Mononuclear cell (primary cell): ENCODE measurements around the gene IRS2. TPM values are rescaled to one million over a fixed set of nuclear protein-coding genes. Genes with fewer than 3 reads are reported as not detected.
A peak's percentile ranks its signal among the peaks of the same experiment; 100 is the strongest.

Experiments
- H3K27me3 ChIP-seq: 2 replicates; pipeline ENCODE4 v1.6.0; 2011; ENCODE audit warnings: low read length, control low read depth; ENCODE audit not compliant: insufficient read depth
- H3K4me1 ChIP-seq: 2 replicates; pipeline ENCODE4 v1.5.1; 2011; ENCODE audit warnings: mild to moderate bottlenecking, low read length, control low read depth; ENCODE audit not compliant: insufficient read depth
- H3K4me3 ChIP-seq: 2 replicates; pipeline ENCODE4 v1.5.1; 2011; ENCODE audit warnings: mild to moderate bottlenecking, low read length, moderate library complexity
- H3K9me3 ChIP-seq: 2 replicates; pipeline ENCODE4 v1.5.1; 2011; ENCODE audit warnings: low read depth, mild to moderate bottlenecking, control low read depth, low read length
- total RNA-seq: library from RNA; depleted of rRNA; stranded (reverse); fragments of >200 nt; gene quantifications from one replicate; pipeline ENCODE4 v1.2.3, GENCODE V29; 2012

Gene IRS2
- total RNA-seq, 1 donor: 48.1 TPM

DNA sequence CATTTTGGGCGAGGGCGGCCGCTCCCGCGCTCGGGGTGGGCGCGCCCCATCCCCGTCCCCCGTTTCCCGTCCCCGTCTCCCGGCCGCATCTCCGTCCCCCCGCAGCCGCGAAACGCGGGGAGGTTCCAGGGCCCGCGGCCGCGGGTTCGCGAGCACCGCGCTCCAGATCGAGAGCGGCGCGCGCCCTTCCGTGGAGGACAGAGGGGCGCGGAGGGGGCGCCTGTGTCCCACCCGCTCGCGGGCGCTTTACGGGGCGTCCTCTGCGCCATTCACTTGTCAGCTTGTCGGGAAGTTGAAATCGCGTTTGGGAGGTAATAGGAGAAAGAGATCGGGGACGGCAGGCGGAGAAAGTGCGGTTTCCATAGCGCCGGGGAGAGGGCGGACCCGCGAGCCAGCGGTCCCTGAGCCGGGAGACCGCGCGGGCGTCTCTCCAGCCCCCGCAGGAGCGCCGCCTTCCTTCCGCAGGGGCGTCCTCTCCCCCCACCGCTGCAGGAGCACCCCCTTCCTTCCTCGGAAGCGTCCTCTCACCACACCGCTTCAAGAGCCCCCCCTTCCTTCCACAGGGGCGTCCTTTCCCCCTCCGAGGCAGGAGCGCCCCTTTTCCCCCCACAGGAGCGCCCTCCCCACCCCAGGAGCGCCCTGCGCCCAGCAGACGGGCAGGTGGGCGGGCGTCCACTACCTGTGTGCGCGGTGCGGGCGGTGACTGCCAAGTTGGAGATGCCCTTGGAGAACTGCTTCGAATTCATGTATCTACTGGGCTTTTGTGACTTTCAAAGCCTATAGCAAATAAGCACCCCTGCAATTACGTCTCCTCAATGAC is 962 bp upstream of the IRS2 start:
- Histone ChIP-seq H3K4me3 (peak overlapping the region; percentile 64), H3K9me3 (no peaks in the 10 kb centered on the region), H3K27me3 (no peaks in the 10 kb centered on the region), H3K4me1 (peaks cover 41% of the 10 kb centered on the region)

DNA sequence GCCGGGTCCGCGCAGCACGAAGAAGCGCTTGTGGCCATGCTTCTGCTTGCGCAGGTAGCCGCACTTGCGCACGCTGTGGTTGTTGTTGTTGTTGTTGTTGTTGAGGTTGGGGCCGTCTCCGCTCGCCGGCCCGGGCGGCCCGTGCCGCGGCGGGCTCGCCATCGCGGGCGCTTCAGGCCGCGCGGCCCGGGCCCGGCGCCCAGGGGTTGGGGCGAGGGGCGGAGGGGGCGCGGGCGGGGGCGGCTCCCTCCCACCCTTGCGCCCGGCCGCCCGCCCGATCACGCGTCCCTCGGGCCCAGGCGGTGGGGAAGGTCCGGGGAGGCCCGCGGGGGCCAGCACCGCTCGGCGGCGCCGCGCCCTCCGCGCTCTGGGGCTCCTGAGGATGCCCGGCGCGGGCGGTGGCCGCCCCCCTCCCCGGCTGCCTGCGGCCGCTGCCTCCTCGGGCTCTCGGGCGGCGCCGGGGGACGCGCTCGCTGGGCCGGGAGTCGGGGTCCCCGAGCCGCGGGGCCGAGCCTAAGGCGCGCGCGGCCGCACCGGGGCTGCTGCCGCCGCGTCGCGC is 412 bp downstream of the IRS2 start:
- H3K27me3 ChIP-seq: no peaks in the 10 kb centered on the region
- peak overlapping the region; percentile 54 for H3K4me3 ChIP-seq
- H3K9me3 ChIP-seq: no peaks in the 10 kb centered on the region
- peaks cover 52% of the 10 kb centered on the region for H3K4me1 ChIP-seq

DNA sequence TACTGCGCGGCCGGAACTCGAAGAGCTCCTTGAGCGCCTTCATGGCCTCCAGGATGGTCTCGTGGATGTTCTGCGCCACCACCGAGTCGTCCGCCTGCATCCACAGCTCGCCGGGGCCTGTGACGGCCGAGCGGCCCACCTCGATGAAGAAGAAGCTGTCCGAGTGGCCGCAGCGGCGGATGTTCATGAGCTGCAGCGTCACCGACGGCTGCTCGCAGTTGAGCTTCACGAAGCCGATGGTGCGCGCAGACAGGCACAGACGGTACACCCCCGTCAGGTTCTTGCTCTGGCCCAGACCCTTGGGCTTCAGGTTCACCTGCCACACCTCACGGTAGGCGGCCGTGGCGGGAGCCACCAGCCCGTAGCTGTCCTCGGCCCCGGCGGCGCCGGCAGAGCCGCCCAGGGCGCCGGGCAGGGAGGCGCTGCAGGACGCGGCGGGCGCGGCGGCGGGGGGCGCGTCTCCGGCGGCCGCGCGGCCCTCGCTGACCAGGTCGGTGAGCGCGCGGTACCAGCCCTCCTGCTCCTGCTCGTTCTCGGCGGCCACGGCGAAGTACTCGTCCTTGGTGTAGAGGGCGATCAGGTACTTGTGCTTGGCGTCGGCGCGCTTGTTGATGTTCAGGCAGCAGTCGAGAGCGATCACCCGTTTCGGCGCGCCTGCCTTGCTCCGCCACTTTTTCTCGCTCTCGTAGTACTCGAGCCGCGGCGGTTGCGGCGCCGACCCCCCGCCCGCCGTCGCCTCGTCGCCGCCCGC is 1.1 kb downstream of the IRS2 start:
- no peaks in the 10 kb centered on the region for H3K27me3 ChIP-seq
- H3K4me3 ChIP-seq: peak overlapping the region; percentile 54
- peaks cover 56% of the 10 kb centered on the region for H3K4me1 ChIP-seq
- H3K9me3 ChIP-seq: no peaks in the 10 kb centered on the region

GRCh38 chr13:109784590-109785140 is 1.7 kb downstream of the IRS2 start:
- H3K4me1 ChIP-seq: peaks cover 59% of the 10 kb centered on the region
- H3K4me3 ChIP-seq: peak overlapping the region; percentile 54
- no peaks in the 10 kb centered on the region for H3K9me3 ChIP-seq
- H3K27me3 ChIP-seq: no peaks in the 10 kb centered on the region

- Histone ChIP-seq H3K4me1 (peaks cover 61% of the 10 kb centered on the region), H3K27me3 (no peaks in the 10 kb centered on the region), H3K4me3 (peak overlapping the region; percentile 22), H3K9me3 (no peaks in the 10 kb centered on the region)
Measured at GRCh38 chr13:109783815-109784589, 2.4 kb downstream of the IRS2 start.

DNA sequence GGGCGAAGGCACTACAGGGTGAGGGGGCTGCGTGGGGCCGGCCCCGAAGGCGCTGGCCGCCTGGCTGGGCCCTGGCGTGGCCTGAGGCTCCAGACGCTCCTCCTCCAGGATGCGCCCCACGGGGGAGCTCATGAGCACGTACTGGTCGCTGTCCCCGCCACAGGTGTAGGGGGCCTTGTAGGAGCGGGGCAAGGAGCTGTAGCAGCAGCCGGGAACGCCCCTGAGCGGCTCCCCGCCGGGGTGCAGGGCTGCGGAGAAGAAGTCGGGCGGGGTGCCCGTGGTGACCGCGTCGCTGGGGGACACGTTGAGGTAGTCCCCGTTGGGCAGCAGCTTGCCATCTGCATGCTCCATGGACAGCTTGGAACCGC is 3.0 kb downstream of the IRS2 start:
- Histone ChIP-seq H3K27me3 (no peaks in the 10 kb centered on the region), H3K4me1 (peaks cover 60% of the 10 kb centered on the region), H3K9me3 (no peaks in the 10 kb centered on the region), H3K4me3 (no peak overlapping the region)

DNA sequence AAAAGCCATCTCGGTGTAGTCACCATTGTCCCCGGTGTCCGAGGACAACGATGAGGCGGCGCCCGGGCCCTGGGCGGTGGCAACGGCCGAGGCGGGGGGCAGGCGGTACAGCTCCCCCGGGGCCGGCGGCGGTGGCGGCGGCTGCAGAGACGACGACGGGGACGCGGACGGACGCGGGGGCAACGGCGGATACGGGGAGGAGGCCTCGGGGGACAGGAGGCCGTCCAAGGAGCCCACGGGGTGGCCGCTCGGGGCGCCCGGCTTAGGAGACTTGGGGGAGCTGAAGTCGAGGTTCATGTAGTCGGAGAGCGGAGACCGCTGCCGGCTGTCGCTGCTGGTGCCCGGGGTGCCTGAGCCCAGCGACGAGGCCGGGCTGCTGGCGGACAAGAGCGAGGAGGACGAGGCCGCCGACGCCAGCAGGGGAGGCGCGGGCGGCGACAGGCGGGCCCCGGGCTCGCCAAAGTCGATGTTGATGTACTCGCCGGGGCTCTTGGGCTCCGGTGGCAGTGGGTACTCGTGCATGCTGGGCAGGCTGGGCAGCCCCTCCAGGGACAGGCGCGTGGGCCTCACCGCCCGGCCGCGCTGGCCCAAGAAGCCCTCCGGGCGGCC is 3.5 kb downstream of the IRS2 start:
- H3K9me3 ChIP-seq: no peaks in the 10 kb centered on the region
- no peaks in the 10 kb centered on the region for H3K27me3 ChIP-seq
- peaks cover 61% of the 10 kb centered on the region for H3K4me1 ChIP-seq
- H3K4me3 ChIP-seq: no peak overlapping the region

GRCh38 chr13:109782066-109782822 is 4.1 kb downstream of the IRS2 start:
- Histone ChIP-seq H3K27me3 (no peaks in the 10 kb centered on the region), H3K9me3 (no peaks in the 10 kb centered on the region), H3K4me1 (peaks cover 57% of the 10 kb centered on the region), H3K4me3 (no peak overlapping the region)

DNA sequence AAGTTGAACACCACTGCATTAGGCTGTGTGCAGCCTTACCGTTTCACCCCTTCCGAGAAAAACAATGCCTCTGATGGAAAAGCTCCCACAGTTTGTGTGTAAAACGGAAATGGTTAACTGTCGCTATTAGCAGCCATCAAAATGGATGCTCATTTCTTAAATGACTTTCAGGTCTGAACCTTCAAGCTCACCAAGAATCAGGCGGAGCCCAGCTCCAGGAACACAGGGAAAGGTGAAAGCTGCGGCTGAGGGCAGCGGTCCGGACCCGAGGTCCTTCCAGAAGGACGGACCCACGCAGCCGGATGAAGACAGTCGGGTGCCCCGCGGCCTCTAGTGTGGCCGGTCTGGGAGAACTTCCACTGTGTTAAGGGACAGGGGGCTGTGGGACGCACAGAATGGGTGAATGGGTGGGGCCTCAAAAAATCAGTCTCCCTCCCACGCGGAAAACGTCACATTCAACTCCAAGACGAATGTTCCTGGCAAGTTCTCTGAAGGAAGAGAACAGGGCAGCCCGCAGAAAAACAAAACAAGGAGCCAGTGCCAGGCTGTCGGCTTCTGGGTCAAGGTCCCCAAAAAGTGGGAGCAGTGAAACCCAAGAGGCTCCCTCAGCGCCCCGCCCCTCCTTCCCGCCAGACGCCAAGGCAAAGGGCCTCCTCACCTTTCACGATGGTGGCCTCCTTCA is 4.9 kb downstream of the IRS2 start:
- H3K9me3 ChIP-seq: no peaks in the 10 kb centered on the region
- peak overlapping the region; percentile 7 for H3K4me3 ChIP-seq
- no peaks in the 10 kb centered on the region for H3K27me3 ChIP-seq
- peaks cover 61% of the 10 kb centered on the region for H3K4me1 ChIP-seq

DNA sequence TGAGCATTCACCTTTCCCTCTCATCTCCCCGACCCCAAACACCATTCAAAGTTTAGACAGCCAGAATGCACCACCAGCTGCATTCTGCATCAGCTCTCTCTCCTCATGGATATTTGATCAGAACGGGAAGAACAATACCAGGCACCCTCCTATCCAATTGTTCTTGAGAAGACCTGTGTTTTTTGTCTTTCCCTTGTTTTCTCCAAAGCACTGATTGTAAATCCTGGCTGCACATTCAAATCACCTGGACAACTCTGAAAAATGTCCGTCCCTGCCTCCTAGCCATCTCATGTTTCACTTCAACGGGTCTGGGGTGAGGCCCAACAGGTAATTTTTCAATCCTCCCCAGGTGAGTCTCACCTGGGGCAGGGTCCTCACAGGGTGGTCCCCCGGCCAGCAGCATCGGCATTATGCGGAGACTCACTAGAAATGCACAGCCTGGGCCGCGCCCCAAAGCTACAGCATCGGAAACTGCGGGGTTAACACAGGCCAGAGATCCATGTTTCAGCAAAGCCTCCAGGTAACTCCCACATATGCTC is 5.5 kb downstream of the IRS2 start:
- Histone ChIP-seq H3K4me3 (peak overlapping the region; percentile 7), H3K9me3 (no peaks in the 10 kb centered on the region), H3K27me3 (no peaks in the 10 kb centered on the region), H3K4me1 (peaks cover 61% of the 10 kb centered on the region)

DNA sequence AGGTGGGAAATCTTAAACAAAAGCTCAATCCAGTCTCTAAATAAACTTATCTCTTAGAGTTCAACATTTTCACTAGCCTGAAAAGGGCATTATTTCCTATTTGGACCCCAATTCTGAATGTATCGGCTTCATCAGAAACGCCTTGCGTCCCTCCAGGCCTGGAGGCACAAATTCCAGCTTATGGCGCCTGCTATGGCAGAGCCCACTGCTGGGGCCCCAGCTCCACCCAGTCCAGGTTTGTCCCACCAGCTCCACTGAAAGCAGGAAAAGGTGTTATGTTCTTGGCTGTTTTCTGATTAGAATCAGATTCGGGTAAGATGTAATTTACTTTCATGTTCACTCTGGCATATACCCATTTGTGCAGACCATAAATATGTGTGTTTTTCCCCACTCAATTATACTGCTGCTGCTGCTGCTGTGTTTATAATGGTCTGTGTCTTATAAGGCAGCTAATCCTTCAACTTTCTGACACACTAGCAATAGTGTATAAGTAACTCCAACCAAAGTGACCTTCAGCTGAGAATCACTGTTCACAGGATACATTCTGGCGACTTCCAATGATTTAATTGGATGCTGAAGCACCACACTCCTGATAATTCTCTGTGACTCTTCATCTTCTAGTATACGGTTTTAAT is 6.4 kb downstream of the IRS2 start:
- Histone ChIP-seq H3K9me3 (no peaks in the 10 kb centered on the region), H3K4me3 (peak overlapping the region; percentile 7), H3K27me3 (no peaks in the 10 kb centered on the region), H3K4me1 (peaks cover 58% of the 10 kb centered on the region)

DNA sequence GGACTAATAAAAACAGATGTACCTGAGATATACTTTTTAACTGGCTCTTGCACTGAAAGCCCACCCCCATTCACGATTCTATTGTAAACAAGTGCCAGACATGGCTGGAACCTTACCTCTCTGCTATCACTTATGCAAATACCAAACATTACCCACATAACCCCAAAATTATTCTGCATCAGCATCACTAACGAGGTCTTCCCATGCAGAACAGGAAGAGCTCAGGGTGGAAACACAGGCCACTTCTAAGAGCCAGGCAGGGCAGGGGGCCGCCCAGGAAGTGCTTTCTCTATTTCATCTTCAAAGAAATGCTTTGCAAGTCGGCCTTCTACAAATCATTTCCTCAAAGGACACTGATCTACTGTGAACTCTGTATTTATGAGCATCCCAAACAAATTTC is 7.3 kb downstream of the IRS2 start:
- peaks cover 52% of the 10 kb centered on the region for H3K4me1 ChIP-seq
- H3K27me3 ChIP-seq: no peaks in the 10 kb centered on the region
- H3K4me3 ChIP-seq: no peak overlapping the region
- no peaks in the 10 kb centered on the region for H3K9me3 ChIP-seq

GRCh38 chr13:109778102-109778542 is 8.3 kb downstream of the IRS2 start:
- Histone ChIP-seq H3K4me1 (peaks cover 51% of the 10 kb centered on the region), H3K4me3 (no peak overlapping the region), H3K27me3 (no peaks in the 10 kb centered on the region), H3K9me3 (no peaks in the 10 kb centered on the region)
